ENCODE data around the gene GAPVD1.
"Not testable (repeated sequence)": the region's sequence is repeated elsewhere in the genome, so short reads cannot be mapped to it uniquely, and the experiment has no call there.

Gene GAPVD1

DNA sequence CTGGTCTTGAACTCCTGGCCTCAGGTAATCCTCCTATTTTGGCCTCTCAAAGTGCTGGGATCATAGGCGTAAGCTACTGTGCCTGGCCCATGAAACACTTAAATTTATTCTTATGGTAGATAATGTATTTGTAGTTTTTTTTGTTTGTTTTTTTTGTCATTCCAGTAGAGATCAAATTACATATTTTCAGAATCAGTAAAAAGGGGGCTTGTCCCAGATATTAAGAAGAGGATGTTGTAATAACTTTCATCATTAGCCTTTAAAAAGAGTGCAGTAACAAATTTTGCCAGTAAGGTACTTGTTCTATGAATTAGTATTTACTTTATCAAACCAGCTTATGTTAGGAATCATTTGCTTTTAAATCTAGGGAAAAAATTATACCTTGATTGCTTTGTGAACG lies 42.6 kb downstream of the GAPVD1 start:
- no peaks in the 10 kb centered on the region for H3K9me3 ChIP-seq (replicated peaks; ENCODE audit: insufficient read depth, low read length)
- H3K27me3 ChIP-seq (replicated peaks; ENCODE audit: insufficient read depth, low read length) = no peaks in the 10 kb centered on the region
- DNase-seq = no peak
- H4K20me1 ChIP-seq (ENCODE audit: insufficient read depth, low read length) = no peaks in the 10 kb centered on the region
- H3K79me2 ChIP-seq (ENCODE audit: low read length) = no peaks in the 10 kb centered on the region
- TF ChIP-seq, protein P1, sequence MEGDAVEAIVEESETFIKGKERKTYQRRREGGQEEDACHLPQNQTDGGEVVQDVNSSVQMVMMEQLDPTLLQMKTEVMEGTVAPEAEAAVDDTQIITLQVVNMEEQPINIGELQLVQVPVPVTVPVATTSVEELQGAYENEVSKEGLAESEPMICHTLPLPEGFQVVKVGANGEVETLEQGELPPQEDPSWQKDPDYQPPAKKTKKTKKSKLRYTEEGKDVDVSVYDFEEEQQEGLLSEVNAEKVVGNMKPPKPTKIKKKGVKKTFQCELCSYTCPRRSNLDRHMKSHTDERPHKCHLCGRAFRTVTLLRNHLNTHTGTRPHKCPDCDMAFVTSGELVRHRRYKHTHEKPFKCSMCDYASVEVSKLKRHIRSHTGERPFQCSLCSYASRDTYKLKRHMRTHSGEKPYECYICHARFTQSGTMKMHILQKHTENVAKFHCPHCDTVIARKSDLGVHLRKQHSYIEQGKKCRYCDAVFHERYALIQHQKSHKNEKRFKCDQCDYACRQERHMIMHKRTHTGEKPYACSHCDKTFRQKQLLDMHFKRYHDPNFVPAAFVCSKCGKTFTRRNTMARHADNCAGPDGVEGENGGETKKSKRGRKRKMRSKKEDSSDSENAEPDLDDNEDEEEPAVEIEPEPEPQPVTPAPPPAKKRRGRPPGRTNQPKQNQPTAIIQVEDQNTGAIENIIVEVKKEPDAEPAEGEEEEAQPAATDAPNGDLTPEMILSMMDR (IDR thresholded peaks at IDR 0.05; ENCODE audit: low read length) = no peak
- TF ChIP-seq EZH2phosphoT487 (IDR thresholded peaks at IDR 0.05; ENCODE audit: low read length) = no peak
- TF ChIP-seq EZH2 (optimal IDR thresholded peaks at IDR 0.05; ENCODE audit: low read depth, low read length) = no peak
- no peaks in the 10 kb centered on the region for H3K4me1 ChIP-seq (ENCODE audit: low read length)
- H3K27ac ChIP-seq (ENCODE audit: low read length) = no peak overlapping the region
- H3F3A ChIP-seq (ENCODE audit: insufficient read depth, low read length) = no peaks in the 10 kb centered on the region
- H3K4me3 ChIP-seq (ENCODE audit: low read length) = no peak overlapping the region
- no peak overlapping the region for H3K4me2 ChIP-seq (ENCODE audit: low read depth, low read length)
- no peaks in the 10 kb centered on the region for H3K9me2 ChIP-seq (replicated peaks; ENCODE audit: insufficient read depth, low read length)
- no peaks in the 10 kb centered on the region; the same call in 1 of the 2 replicates for H3K36me3 ChIP-seq (replicated peaks; ENCODE audit: insufficient read depth, low read length)
- H2AFZ ChIP-seq (ENCODE audit: low read length) = no peak overlapping the region
- H3K9ac ChIP-seq (ENCODE audit: low read length) = no peak overlapping the region

DNA sequence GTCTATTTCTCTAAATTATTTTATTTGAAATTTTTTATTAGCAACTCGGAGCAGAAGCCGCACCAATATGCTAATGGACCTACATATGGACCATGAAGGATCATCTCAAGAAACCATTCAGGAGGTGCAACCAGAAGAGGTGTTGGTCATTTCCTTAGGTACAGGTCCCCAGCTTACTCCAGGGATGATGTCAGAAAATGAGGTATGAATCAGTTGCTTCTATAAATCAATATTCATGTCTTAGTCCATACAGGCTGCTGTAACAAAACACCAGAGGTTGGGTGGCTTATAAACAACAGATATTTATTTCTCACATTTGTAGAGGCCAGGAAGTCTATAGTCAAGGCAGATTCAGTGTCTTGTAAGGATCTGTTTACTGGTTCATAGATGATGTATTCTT lies 50.8 kb downstream of the GAPVD1 start:
- H3K79me2 ChIP-seq (ENCODE audit: low read length) = no peaks in the 10 kb centered on the region
- H4K20me1 ChIP-seq (ENCODE audit: insufficient read depth, low read length) = no peaks in the 10 kb centered on the region
- no peak overlapping the region for H3K27ac ChIP-seq (ENCODE audit: low read length)
- no peaks in the 10 kb centered on the region for H3F3A ChIP-seq (ENCODE audit: insufficient read depth, low read length)
- no peak for DNase-seq
- TF ChIP-seq, protein P1 (IDR thresholded peaks at IDR 0.05; ENCODE audit: low read length) = no peak
- TF ChIP-seq EZH2phosphoT487 (IDR thresholded peaks at IDR 0.05; ENCODE audit: low read length) (no peak), EZH2 (optimal IDR thresholded peaks at IDR 0.05; ENCODE audit: low read depth, low read length) (no peak)
- H3K4me3 ChIP-seq (ENCODE audit: low read length) = no peak overlapping the region
- H3K9me3 ChIP-seq (replicated peaks; ENCODE audit: insufficient read depth, low read length) = no peaks in the 10 kb centered on the region
- H3K4me1 ChIP-seq (ENCODE audit: low read length) = no peaks in the 10 kb centered on the region
- no peak overlapping the region for H2AFZ ChIP-seq (ENCODE audit: low read length)
- no peaks in the 10 kb centered on the region for H3K9me2 ChIP-seq (replicated peaks; ENCODE audit: insufficient read depth, low read length)
- H3K4me2 ChIP-seq (ENCODE audit: low read depth, low read length) = no peak overlapping the region
- H3K27me3 ChIP-seq (replicated peaks; ENCODE audit: insufficient read depth, low read length) = no peaks in the 10 kb centered on the region
- no peak overlapping the region for H3K9ac ChIP-seq (ENCODE audit: low read length)
- H3K36me3 ChIP-seq (replicated peaks; ENCODE audit: insufficient read depth, low read length) = no peaks in the 10 kb centered on the region

DNA sequence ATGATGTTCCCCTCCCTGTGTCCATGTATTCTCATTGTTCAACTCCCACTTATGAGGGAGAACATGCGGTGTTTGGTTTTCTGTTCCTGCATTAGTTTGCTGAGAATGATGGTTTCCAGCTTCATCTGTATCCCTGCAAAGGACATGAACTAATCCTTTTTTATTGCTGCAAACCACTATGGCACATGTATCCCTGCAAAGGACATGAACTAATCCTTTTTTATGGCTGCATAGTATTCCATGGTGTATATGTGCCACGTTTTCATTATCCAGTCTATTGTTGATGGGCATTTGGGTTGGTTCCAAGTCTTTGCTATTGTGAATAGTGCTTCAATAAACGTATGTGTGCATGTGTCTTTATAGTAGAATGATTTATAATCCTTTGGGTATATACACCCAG lies 54.7 kb downstream of the GAPVD1 start:
- not testable (repeated sequence) for DNase-seq; H2AFZ ChIP-seq (ENCODE audit: low read length); H3K36me3 ChIP-seq (replicated peaks; ENCODE audit: insufficient read depth, low read length)

DNA sequence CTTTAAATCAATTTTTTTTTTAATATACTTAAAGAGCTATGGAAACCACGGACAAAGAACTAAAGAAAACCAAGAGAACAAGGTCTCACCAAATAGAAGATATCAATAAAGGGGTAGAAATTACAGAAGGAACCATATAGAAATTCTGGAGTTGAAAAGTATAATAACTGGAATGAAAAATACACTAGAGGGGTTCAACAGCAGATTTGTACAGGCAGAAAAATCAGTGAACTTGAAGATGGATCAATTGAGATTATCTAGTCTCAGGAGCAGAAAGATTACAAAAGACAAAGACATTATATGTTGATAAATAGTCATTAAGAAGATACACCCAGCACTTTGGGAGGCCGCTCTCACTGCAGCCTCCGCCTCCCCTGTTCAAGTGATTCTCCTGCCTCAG lies 56.1 kb downstream of the GAPVD1 start:
- Histone ChIP-seq H3K36me3 (replicated peaks; ENCODE audit: insufficient read depth, low read length) (peaks cover 4% of the 10 kb centered on the region; the same call in 1 of the 2 replicates), H3K9ac (ENCODE audit: low read length) (no peak overlapping the region), H3F3A (ENCODE audit: insufficient read depth, low read length) (no peaks in the 10 kb centered on the region)

More for the DNA sequence above, 54.7 kb downstream of the GAPVD1 start:
- not testable (repeated sequence) for H3K27ac ChIP-seq (ENCODE audit: low read length); H3K4me1 ChIP-seq (ENCODE audit: low read length); H3K9ac ChIP-seq (ENCODE audit: low read length); H3K79me2 ChIP-seq (ENCODE audit: low read length); H4K20me1 ChIP-seq (ENCODE audit: insufficient read depth, low read length); H3K4me3 ChIP-seq (ENCODE audit: low read length); H3K4me2 ChIP-seq (ENCODE audit: low read depth, low read length); H3K9me2 ChIP-seq (replicated peaks; ENCODE audit: insufficient read depth, low read length); H3K27me3 ChIP-seq (replicated peaks; ENCODE audit: insufficient read depth, low read length); H3F3A ChIP-seq (ENCODE audit: insufficient read depth, low read length); H3K9me3 ChIP-seq (replicated peaks; ENCODE audit: insufficient read depth, low read length)

More for the DNA sequence above, 56.1 kb downstream of the GAPVD1 start:
- no peaks in the 10 kb centered on the region for H3K27me3 ChIP-seq (replicated peaks; ENCODE audit: insufficient read depth, low read length)
- no peak for DNase-seq
- H3K27ac ChIP-seq (ENCODE audit: low read length) = no peak overlapping the region
- no peaks in the 10 kb centered on the region for H3K9me3 ChIP-seq (replicated peaks; ENCODE audit: insufficient read depth, low read length)
- H3K4me2 ChIP-seq (ENCODE audit: low read depth, low read length) = no peak overlapping the region
- H3K79me2 ChIP-seq (ENCODE audit: low read length) = no peaks in the 10 kb centered on the region
- TF ChIP-seq, protein P1 (IDR thresholded peaks at IDR 0.05; ENCODE audit: low read length) = no peak
- TF ChIP-seq EZH2 (optimal IDR thresholded peaks at IDR 0.05; ENCODE audit: low read depth, low read length) (no peak), EZH2phosphoT487 (IDR thresholded peaks at IDR 0.05; ENCODE audit: low read length) (no peak)
- no peaks in the 10 kb centered on the region for H4K20me1 ChIP-seq (ENCODE audit: insufficient read depth, low read length)
- H3K4me3 ChIP-seq (ENCODE audit: low read length) = no peak overlapping the region
- no peaks in the 10 kb centered on the region for H3K4me1 ChIP-seq (ENCODE audit: low read length)
- H3K9me2 ChIP-seq (replicated peaks; ENCODE audit: insufficient read depth, low read length) = no peaks in the 10 kb centered on the region
- H2AFZ ChIP-seq (ENCODE audit: low read length) = no peak overlapping the region

Data from MM.1S (cell line).